Measurements from ENCODE around the gene RNASE11.

Gene RNASE11

DNA sequence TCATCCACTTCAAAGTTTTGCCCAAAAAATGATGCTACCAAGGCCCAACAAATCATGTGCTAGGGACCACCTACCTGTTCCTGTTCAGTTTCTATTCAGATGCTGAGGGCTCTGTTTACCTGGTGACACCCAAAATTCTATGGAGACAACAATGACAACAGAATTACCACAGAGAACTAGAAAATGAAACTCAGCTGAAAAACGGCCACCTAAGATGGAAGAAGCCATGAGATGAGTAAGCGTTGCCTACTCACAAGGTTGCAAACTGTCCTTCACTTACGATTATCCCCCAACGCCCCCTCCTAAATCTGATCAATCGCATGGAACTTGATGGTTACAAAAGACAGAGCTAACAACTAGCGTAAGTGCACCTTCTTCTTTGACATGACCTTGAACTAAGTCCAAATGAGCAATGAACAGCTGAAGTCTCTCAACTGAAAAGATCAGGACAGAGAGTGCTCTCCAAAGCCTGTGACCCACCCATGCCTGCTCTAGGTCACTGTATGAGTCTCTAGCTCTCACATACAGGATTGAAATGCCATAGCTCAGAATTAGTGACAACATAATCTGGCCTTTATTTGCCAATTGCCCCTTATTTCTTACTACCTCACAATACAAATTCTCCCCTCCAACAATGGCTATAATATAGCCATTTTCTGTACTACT, at the start of gene RNASE11:
Gene RNASE11 (minus strand): TSS at position 513 of the 666 bp plus-strand sequence.
- peaks cover 28% of the 10 kb centered on the region for H3K27me3 Mint-ChIP-seq (ENCODE audit: low read depth)
- H3K4me3 Mint-ChIP-seq = no peak within 1 kb of the TSS
- no peaks in the 10 kb centered on the region for H3K9me3 Mint-ChIP-seq
- H3K36me3 Mint-ChIP-seq (ENCODE audit: low read depth) = no peaks in the 10 kb centered on the region
- no peak within 1 kb of the TSS for H3K27ac Mint-ChIP-seq
- no peaks in the 10 kb centered on the region for H3K4me1 Mint-ChIP-seq
- TF ChIP-seq, protein P1, sequence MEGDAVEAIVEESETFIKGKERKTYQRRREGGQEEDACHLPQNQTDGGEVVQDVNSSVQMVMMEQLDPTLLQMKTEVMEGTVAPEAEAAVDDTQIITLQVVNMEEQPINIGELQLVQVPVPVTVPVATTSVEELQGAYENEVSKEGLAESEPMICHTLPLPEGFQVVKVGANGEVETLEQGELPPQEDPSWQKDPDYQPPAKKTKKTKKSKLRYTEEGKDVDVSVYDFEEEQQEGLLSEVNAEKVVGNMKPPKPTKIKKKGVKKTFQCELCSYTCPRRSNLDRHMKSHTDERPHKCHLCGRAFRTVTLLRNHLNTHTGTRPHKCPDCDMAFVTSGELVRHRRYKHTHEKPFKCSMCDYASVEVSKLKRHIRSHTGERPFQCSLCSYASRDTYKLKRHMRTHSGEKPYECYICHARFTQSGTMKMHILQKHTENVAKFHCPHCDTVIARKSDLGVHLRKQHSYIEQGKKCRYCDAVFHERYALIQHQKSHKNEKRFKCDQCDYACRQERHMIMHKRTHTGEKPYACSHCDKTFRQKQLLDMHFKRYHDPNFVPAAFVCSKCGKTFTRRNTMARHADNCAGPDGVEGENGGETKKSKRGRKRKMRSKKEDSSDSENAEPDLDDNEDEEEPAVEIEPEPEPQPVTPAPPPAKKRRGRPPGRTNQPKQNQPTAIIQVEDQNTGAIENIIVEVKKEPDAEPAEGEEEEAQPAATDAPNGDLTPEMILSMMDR (IDR thresholded peaks at IDR 0.05; ENCODE audit: unreplicated experiment in 3 of 3) = no peak

DNA sequence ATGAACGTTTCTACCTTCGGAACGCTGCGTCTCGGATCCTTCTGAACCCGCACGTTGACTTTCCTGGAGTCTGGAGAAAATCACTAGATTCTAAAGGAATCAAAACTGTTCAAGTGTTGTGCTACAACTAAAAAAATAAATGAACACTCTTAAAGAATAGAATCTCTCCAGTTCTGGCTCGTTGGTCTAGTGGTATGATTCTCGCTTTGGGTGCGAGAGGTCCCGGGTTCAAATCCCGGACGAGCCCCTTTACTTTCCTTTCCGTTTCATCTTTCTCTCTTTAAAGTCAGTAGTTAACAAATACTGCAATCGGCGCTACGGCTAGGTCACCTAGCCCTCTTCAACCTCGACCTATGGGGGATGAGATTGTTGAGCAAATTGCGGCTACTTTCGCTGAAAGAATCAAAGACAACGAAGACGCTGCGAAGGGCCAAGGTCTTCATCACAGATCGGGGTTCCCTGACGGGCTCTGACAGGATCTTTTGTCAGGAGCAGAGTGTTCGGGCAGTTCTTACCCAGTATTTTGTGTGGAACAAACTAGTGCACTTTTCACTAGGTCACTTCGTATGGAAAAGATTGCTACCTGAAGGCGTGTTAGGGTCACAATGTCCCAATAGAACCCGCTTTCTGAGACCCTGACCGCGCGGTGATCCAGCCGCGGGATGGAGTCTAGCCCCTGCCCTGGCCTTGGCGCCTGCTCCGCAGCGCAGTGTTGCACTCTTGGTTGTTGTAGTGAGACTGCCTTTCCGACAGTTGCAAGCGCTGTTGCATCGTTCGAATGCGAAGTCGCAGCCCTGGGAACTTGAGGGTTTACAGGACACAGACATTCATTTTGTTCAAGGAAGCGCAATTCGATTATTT, 45.3 kb upstream of the RNASE11 start:
- H3K36me3 Mint-ChIP-seq (ENCODE audit: low read depth) = no peaks in the 10 kb centered on the region

DNA sequence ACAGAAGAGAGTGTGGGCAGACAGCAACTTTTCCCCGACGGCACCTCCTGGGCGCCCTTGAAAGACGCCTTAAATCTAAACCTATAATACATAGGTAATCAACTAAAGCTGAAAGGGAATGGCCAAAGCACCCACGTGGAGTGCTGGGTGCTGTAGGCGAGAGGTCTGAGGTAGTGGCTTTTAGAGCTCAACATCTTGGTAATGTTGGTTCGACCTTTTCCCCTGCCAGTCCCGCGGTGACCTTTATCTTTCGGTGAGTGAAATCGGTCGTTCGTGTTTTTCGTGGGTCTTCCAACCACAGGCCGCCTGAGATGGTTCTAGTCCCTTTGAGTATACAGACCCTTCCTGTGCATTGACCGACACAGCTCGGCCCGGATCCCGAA, 44.6 kb upstream of the RNASE11 start:
- Mint-ChIP-seq H3K4me1 (peaks cover 37% of the 10 kb centered on the region), H3K27me3 (ENCODE audit: low read depth) (peaks cover 95% of the 10 kb centered on the region), H3K36me3 (ENCODE audit: low read depth) (no peaks in the 10 kb centered on the region), H3K9me3 (peaks cover 6% of the 10 kb centered on the region), H3K27ac (no peak overlapping the region), H3K4me3 (peak overlapping the region; percentile 83 to 91 (median 88))
- TF ChIP-seq, protein P1 (IDR thresholded peaks at IDR 0.05; ENCODE audit: unreplicated experiment in 3 of 3) = no peak

More for the DNA sequence above, 45.3 kb upstream of the RNASE11 start:
- Mint-ChIP-seq H3K4me1 (peaks cover 31% of the 10 kb centered on the region), H3K27me3 (ENCODE audit: low read depth) (peaks cover 91% of the 10 kb centered on the region), H3K27ac (no peak overlapping the region), H3K9me3 (peaks cover 6% of the 10 kb centered on the region), H3K4me3 (peak overlapping the region; percentile 83 to 91 (median 88))
- TF ChIP-seq, protein P1 (IDR thresholded peaks at IDR 0.05; ENCODE audit: unreplicated experiment in 3 of 3) = no peak

DNA sequence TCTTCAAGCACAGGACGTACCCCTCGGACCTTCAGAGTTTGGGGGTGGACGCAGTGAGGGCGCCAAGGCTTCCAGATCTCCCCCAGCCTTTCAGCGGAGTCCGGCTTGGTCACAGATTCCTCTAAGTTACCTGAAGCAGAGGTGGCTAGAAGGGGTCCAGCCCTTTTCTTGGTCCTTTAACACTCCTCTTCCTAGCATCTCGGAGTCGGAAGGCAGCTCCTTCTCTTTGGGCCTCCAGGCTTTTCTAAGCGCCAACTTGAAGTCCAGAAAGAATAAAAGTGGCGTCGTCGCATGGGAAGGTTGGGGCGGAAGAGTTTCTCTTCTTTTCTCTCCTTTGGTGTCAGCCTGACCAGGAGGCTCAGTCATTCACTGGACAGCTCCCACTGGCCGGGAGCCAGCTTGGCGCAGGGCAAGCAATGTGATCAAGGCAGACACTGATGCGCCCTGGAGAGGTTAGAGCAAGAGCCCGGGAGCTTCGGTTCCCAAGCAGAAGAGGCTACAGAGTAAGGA, 44.1 kb upstream of the RNASE11 start:
- Mint-ChIP-seq H3K9me3 (peaks cover 6% of the 10 kb centered on the region), H3K36me3 (ENCODE audit: low read depth) (no peaks in the 10 kb centered on the region), H3K27me3 (ENCODE audit: low read depth) (peaks cover 96% of the 10 kb centered on the region), H3K4me3 (peak overlapping the region; percentile 83 to 91 (median 88)), H3K4me1 (peaks cover 38% of the 10 kb centered on the region), H3K27ac (no peak overlapping the region)
- TF ChIP-seq, protein P1 (IDR thresholded peaks at IDR 0.05; ENCODE audit: unreplicated experiment in 3 of 3) = no peak

DNA sequence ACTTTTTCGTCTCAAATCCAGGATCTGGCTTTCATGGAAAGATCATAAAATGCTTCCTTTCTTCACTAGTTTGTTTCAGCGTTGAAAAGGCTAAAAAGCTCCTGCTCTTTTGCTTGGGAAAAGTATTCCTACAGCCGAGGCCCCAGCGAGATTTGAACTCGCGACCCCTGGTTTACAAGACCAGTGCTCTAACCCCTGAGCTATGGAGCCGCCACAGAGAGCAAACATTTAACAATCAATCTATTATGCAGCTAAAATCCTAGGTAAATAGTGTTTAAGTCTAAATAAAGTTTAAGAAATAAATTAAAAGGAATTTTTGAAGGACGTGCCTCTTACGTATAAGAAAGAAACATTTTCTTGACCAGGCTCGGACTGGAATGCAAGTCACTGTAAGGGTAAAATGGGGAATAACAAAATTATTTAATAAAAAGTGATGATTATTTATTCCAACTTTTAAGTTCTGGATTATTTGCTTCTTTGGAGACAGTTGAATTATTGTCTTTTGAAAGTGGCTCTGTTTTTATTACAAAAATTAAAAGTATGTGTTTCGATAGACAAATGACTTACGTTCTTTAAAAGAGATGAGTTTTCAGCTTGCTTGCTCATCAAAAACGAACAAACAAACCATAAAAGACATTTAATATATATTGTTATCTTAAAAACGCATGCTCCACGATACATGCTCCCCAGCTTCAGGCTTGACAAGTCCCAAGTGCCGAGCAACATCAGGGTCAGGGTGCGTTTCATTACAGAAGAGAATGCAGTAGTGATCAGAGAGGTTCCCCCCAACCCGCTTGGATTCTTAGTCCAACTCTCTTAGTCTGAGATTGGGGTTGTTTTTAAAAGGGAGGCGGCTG, 43.5 kb upstream of the RNASE11 start:
- Mint-ChIP-seq H3K4me1 (peaks cover 38% of the 10 kb centered on the region), H3K9me3 (peaks cover 6% of the 10 kb centered on the region), H3K4me3 (peak overlapping the region; percentile 85 to 91 (median 88)), H3K36me3 (ENCODE audit: low read depth) (no peaks in the 10 kb centered on the region), H3K27ac (peak overlapping the region in 2 of 3 experiments; percentile 10 to 16), H3K27me3 (ENCODE audit: low read depth) (peaks cover 97% of the 10 kb centered on the region)
- TF ChIP-seq, protein P1 (IDR thresholded peaks at IDR 0.05; ENCODE audit: unreplicated experiment in 3 of 3) = no peak

Measured in nephron (organoid).